KG1 (cell line): ENCODE data around the gene ESR1.

Source experiments
- DNase-seq: peaks from one replicate; lab custom pipeline; 2025; lab: John Stamatoyannopoulos, UW

The ESR1 gene

GRCh38 chr6:151807513-151808370, at the start of gene ESR1:
ESR1 (plus strand) TSS chr6:151807682; CDS start chr6:151807913, 231 bp downstream.
- no peak for DNase-seq

DNA sequence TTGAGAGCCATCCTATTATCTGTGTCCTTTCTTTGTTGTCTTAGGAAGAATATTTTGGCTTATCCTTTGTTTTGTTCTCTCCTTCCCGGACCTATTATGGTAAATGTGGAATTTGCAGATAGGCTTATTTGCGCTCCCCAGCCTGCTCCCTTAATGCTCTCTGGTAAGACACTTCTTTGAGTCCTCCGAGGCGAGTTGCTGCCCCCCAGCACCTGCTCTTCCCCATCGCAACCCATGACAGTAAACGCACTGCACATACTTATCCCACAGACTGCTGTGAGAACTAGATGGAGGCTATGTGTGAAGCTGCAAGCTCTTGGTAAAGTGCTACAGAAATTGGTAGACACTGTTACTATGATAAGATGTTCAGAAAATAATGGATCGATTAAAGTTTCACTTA, 47.0 kb upstream of the ESR1 start:
- DNase-seq = no peak

- DNase-seq = no peak
Measured at GRCh38 chr6:151761851-151762250, 45.6 kb upstream of the ESR1 start.

DNA sequence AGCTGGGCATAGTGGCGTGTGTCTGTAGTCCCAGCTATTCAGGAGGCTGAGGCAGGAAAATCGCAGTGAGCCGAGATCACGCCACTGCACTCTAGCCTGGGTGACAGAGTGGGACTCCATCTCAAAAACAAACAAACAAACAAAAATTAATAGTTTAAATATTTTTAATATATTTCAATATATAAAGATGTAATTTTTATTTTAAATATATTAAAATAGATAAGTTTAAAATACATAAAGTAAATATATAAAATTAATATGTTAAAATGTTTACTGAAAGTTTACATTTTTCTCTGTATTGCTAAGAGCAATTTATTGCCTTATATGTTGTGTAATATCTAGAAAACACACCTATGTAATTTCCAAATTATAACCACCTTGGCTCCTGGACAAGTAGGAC, 44.7 kb upstream of the ESR1 start:
- DNase-seq = no peak

GRCh38 chr6:151763303-151763702, 44.2 kb upstream of the ESR1 start:
- no peak for DNase-seq

DNA sequence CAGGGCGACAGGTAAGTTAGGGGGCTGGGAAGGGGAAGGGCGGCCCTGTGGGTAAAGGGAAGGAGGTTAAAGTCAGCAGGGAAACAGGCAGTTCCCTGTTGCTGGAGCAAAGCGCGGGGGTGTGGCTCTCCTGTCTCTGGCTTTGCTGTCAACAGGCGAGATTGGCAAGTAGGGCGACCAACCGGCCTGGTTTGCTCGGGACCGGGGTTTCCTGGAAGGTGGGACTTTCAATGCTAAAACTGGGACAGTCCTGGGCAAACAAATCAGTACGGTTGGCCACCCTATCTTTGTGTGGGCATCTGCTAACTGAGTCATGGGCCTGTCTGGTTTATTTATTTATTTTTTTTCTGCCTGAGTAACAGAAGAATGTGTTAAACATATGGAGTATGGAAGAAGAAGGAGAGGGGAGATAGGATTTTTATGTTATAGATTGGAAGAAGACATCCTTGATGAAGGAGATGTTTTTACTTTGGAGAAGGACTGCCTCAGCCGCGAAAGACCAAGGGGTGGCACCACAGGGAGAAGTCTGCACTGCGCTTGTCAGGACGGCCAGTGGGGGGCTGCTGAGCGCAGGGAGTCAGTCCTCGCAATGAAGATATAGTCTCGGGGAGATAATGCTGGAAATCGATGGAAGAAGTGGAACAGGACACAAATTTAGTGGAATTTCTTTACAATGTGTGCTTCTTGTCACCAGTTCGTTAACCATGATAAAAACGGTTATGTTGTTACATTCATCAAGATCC, 43.4 kb upstream of the ESR1 start:
- peak; percentile 29 for DNase-seq

DNA sequence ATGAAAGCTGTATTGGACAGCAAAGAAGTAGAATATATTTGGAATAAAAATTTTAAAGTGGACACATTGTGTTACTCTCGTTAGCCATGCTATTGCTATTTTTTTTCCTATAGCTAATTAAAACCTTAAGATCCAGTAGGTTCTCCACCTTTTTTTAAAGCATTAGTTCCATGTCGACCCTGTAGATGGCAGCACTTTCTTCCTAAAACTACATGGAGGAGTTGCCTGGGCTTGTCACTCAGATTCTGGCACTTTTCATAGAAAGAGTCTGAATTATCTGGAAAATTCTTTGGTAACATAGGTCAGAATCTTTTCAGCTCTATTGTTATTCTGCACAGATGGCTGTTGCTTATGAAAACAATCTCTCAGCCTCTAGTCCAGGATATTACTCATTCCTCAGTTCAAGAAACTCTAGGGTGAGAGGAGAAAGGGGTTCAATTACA, 42.0 kb upstream of the ESR1 start:
- peak; percentile 20 for DNase-seq

GRCh38 chr6:151772446-151772845, 35.0 kb upstream of the ESR1 start:
- DNase-seq = no peak

DNA sequence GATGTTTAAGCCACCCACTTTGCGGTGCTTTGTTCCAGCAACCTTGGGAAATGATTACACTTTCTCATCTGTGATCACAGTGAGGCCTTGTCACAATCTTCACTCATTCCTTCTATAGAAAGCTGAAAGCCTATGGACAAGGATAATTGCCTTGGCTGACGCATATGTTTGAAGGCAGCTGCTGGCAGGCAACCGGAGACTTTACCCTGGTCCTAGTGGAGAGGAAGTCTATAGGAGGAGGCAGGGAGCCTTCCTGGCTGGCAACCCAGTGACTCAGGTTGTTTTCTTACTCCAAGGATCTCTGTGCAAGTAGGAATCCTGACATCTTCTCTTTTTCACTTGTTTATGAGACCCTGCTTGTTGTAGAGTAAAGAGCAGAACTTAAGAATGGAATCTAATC, 34.1 kb upstream of the ESR1 start:
- no peak for DNase-seq

GRCh38 chr6:151782560-151782959, 24.9 kb upstream of the ESR1 start:
- no peak for DNase-seq

- DNase-seq = no peak
Measured at GRCh38 chr6:151783692-151784091, 23.8 kb upstream of the ESR1 start.

- no peak for DNase-seq
Measured at GRCh38 chr6:151784441-151785214, 22.9 kb upstream of the ESR1 start.

DNA sequence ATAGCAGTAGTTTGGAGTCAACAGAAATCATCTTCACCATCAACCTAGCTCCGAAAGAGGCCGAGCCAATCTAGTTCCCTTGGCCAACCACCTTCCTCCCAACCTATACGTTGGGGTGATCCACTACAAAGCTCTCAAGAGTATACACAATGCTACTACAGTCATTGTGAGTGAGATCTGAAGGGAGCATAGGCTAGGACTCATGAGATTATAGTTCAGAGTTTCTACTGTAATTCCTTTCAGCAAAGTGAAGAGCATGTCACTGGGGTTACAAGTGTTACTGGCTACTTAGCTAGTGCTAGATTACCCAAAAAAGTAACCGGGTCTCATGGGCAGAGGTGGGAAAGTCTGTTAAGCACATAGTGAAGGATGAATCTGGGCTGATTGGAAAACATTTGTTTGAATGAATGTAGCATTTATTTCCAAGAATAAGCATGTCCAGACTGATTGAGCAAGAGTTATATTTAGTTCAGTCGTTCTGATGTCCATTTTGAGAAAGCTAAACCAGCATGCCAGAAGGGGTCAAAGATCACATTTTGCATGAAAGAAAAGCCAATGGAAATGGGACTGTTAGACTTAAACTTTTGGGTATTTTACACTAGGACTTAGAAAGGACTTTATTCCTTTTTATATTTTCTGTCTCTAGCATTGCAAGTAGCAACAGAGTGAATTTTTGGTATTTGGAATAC, 10.5 kb upstream of the ESR1 start:
- DNase-seq = no peak

- DNase-seq = no peak
Measured at GRCh38 chr6:151803743-151804142, 3.7 kb upstream of the ESR1 start.

DNA sequence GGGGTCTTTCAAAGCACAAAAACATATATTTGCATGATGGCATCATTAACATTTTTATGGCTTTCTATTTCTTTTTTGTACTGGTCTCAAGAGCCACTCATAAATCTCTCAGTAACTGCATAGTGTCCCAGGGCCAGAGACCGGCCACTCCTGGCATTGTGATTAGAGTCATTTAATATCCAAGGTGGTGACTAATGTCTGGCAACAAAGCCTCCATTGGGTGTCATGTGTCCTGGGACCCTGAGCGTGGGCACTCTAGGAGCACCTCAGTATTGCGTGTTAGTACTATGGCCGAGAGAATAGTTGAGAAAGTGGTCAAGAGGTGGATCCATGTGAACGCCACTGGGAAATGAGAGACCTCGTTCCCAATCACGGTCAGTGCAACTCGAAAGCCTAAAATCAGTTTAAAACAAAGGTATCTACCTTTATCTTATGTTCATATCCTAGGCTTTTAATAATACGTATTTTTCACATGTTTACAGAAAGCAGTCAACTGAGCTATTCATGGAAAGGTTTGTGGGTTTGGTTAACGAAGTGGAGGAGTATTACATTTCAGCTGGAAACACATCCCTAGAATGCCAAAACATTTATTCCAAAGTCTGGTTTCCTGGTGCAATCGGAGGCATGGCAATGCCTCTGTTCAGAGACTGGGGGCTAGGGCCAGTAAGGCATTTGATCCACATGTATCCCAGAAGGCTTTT, 2.7 kb upstream of the ESR1 start:
- DNase-seq = no peak

- no peak for DNase-seq
Measured at GRCh38 chr6:151805286-151805840, 2.1 kb upstream of the ESR1 start.

- no peak for DNase-seq
Measured at GRCh38 chr6:151806757-151807512, 547 bp upstream of the ESR1 start.

DNA sequence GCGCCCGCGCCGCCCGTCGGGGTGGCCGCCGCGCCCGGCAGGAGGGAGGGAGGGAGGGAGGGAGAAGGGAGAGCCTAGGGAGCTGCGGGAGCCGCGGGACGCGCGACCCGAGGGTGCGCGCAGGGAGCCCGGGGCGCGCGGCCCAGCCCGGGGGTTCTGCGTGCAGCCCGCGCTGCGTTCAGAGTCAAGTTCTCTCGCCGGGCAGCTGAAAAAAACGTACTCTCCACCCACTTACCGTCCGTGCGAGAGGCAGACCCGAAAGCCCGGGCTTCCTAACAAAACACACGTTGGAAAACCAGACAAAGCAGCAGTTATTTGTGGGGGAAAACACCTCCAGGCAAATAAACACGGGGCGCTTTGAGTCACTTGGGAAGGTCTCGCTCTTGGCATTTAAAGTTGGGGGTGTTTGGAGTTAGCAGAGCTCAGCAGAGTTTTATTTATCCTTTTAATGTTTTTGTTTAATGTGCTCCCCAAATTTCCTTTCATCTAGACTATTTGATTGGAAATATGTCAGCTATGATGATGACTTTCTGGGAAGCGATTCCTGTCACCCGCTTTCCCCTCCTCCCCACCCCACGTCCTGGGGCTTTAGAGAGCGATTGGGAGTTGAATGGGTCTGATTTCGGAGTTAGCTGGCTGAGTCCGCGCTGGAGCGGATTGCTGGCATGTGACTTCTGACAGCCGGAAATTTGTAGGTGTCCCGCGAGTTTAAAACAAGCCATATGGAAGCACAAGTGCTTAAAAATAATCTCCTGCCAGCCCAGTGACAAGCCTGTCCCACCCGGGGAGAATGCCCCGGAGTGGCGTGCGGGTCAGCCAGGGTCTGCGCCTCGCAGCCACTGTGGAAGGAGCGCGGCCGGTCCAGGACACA, 1.1 kb downstream of the ESR1 start:
- no peak for DNase-seq

- no peak for DNase-seq
Measured at GRCh38 chr6:151811081-151811480, 3.6 kb downstream of the ESR1 start.
